GM06990 (cell line): ENCODE data around the gene COL4A6.
A peak's percentile ranks its signal among the peaks of the same experiment; 100 is the strongest.

Experiments used
- DNase-seq: peaks from one replicate; pipeline ENCODE4 v3.0.0-alpha.2; 2011; ENCODE audit not compliant: insufficient read length; ENCODE audit errors: extremely low read depth
- H3K27me3 ChIP-seq: replicated peaks from 2 replicates; pipeline ENCODE4 v1.6.0; 2011; ENCODE audit warnings: low read length; ENCODE audit not compliant: control insufficient read depth, insufficient read depth
- H3K36me3 ChIP-seq: 2 replicates; pipeline ENCODE4 v1.5.1; 2011; ENCODE audit warnings: low read length; ENCODE audit not compliant: control insufficient read depth, insufficient read depth
- H3K4me3 ChIP-seq: replicated peaks from 2 replicates; pipeline ENCODE4 v1.5.1; 2011; ENCODE audit warnings: low read depth, mild to moderate bottlenecking, control low read depth, low read length
- CTCF ChIP-seq: IDR thresholded peaks from 2 replicates; pipeline ENCODE4 v1.5.1; 2011; ENCODE audit warnings: low read length, control low read depth, mild to moderate bottlenecking, inconsistent platforms; ENCODE audit not compliant: insufficient read depth, poor library complexity, severe bottlenecking

COL4A6 gene

GRCh38 chrX:108299704-108300103, 138.5 kb downstream of the COL4A6 start:
- Histone ChIP-seq H3K27me3 (no peaks in the 10 kb centered on the region), H3K4me3 (no peak overlapping the region), H3K36me3 (no peaks in the 10 kb centered on the region)
- TF ChIP-seq CTCF = no peak
- no peak for DNase-seq

- H3K36me3 ChIP-seq = no peaks in the 10 kb centered on the region
- peak; percentile 6 for DNase-seq
- no peaks in the 10 kb centered on the region for H3K27me3 ChIP-seq
- no peak overlapping the region for H3K4me3 ChIP-seq
- no peak for TF ChIP-seq CTCF
Measured at GRCh38 chrX:108299101-108299591, 139.1 kb downstream of the COL4A6 start.

GRCh38 chrX:108298165-108298602, 140.0 kb downstream of the COL4A6 start:
- no peaks in the 10 kb centered on the region for H3K36me3 ChIP-seq
- no peak for TF ChIP-seq CTCF
- H3K4me3 ChIP-seq = no peak overlapping the region
- H3K27me3 ChIP-seq = no peaks in the 10 kb centered on the region
- peak; percentile 2 for DNase-seq

GRCh38 chrX:108297290-108297689, 140.9 kb downstream of the COL4A6 start:
- Histone ChIP-seq H3K27me3 (no peaks in the 10 kb centered on the region), H3K4me3 (no peak overlapping the region), H3K36me3 (no peaks in the 10 kb centered on the region)
- TF ChIP-seq CTCF = no peak
- DNase-seq = no peak

- DNase-seq = no peak
- no peaks in the 10 kb centered on the region for H3K36me3 ChIP-seq
- no peaks in the 10 kb centered on the region for H3K27me3 ChIP-seq
- no peak overlapping the region for H3K4me3 ChIP-seq
- peak; percentile 16 for TF ChIP-seq CTCF
Measured at GRCh38 chrX:108292053-108292452, 146.2 kb downstream of the COL4A6 start.

- no peak for TF ChIP-seq CTCF
- H3K27me3 ChIP-seq = no peaks in the 10 kb centered on the region; the same call in 1 of the 2 replicates
- DNase-seq = no peak
Measured at GRCh38 chrX:108285918-108286317, 152.3 kb downstream of the COL4A6 start.

More at GRCh38 chrX:108285918-108286317, 152.3 kb downstream of the COL4A6 start:
- Histone ChIP-seq H3K36me3 (no peaks in the 10 kb centered on the region), H3K4me3 (no peak overlapping the region)
